Mucosa of descending colon (tissue), 3 donors: Measurements from ENCODE around the gene PICK1. TPM values are rescaled to one million over a fixed set of nuclear protein-coding genes. Genes with fewer than 3 reads are reported as not detected.

ENCODE experiments used
- ATAC-seq: fragments of 200-7000 bp; cut with Tn5 transposase; one replicate; pipeline ENCODE4 v1.9.1; 2020; ENCODE audit warnings: mild to moderate bottlenecking, moderate library complexity
- DNase-seq, 3 donors: peaks; one replicate each; pipeline ENCODE4 v3.0.0-alpha.2; 2020
- H3K36me3 ChIP-seq: fragments of 200-600 bp; one replicate; pipeline ENCODE4 v1.8.0; 2021; ENCODE audit warnings: low read depth, mild to moderate bottlenecking
- H3K4me1 ChIP-seq: fragments of 200-600 bp; one replicate; pipeline ENCODE4 v1.8.0; 2021; ENCODE audit warnings: low read depth, mild to moderate bottlenecking
- H3K4me3 ChIP-seq: fragments of 200-600 bp; one replicate; pipeline ENCODE4 v1.8.0; 2021; ENCODE audit warnings: mild to moderate bottlenecking
- H3K9me3 ChIP-seq: fragments of 200-600 bp; one replicate; pipeline ENCODE4 v1.8.0; 2021; ENCODE audit warnings: mild to moderate bottlenecking
- intact Hi-C, 2 donors: fragments of 100-400 bp; cut with DNase I in 1 of 2; cut with micrococcal nuclease in 1 of 2; formaldehyde crosslinking; loops; one replicate each; pipeline versions ENCODE4 v1.11.0 to v1.11.1; 2022; cut with DNase I, micrococcal nuclease
- total RNA-seq, 3 donors: library from RNA; stranded (reverse); fragmentation: NEBNext Ultra II Directional in 2 of 3; extraction: Animal tissue kit (Norgen Biotek cat#: 25700) in 2 of 3; gene quantifications; one replicate each; pipeline versions ENCODE4 v1.2.1 to v1.2.4, GENCODE V29; 2021 to 2023
- TF ChIP-seq, protein P1 (sequence below): fragments of 200-600 bp; IDR thresholded peaks from one replicate; pipeline ENCODE4 v1.8.0; 2022; ENCODE audit warnings: antibody characterized with exemption, mild to moderate bottlenecking
- donor health status: DM: no; HTN: no; CAD: no; lungs with moderate emphysema.
- donor health status: DM: no; HTN: no; CAD: no.
- donor health status: DM: no; HTN: yes; CAD: no.

PICK1 gene
- total RNA-seq, 3 donors from 2014 or later: 30.9 to 40.7 (median 37.9) TPM

DNA sequence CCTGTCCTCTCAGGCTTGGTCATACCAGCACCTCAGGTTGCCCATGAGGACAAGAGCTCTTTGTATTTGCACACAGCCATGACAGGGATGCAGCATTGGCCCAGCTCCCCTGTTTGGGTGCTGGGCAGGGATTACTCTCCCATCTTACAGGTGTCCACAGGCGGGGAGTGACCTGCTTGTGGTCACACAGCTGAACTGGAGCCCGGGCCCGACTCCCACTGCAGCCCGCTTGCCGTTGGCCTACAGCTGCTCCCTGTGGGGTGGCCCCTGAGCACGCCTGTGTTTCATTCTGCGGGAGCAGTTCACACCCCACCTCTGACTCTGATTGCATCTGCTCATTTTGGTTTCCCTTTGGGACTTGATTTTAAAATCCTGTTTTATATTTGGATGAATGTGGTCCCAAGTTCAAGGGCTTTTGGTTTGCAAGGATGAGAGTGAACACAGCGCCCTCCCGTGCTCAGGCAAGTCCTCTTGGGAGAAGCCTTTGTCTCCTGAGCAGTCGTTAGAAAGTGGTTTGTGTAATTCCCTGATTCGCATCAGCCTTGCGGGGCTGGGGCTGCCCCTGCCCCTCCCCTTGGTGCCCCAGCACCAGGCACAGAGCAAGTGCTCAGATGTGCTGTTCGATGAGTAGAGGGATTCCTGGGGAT lies 9.3 kb downstream of the PICK1 start:
- Histone ChIP-seq H3K4me3 (no peak overlapping the region), H3K9me3 (no peaks in the 10 kb centered on the region), H3K4me1 (no peaks in the 10 kb centered on the region), H3K36me3 (peaks cover 3% of the 10 kb centered on the region)
- no peak for DNase-seq
- intact Hi-C loops: no loop called here
- ATAC-seq: no peak
- TF ChIP-seq, protein P1, sequence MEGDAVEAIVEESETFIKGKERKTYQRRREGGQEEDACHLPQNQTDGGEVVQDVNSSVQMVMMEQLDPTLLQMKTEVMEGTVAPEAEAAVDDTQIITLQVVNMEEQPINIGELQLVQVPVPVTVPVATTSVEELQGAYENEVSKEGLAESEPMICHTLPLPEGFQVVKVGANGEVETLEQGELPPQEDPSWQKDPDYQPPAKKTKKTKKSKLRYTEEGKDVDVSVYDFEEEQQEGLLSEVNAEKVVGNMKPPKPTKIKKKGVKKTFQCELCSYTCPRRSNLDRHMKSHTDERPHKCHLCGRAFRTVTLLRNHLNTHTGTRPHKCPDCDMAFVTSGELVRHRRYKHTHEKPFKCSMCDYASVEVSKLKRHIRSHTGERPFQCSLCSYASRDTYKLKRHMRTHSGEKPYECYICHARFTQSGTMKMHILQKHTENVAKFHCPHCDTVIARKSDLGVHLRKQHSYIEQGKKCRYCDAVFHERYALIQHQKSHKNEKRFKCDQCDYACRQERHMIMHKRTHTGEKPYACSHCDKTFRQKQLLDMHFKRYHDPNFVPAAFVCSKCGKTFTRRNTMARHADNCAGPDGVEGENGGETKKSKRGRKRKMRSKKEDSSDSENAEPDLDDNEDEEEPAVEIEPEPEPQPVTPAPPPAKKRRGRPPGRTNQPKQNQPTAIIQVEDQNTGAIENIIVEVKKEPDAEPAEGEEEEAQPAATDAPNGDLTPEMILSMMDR: no peak

DNA sequence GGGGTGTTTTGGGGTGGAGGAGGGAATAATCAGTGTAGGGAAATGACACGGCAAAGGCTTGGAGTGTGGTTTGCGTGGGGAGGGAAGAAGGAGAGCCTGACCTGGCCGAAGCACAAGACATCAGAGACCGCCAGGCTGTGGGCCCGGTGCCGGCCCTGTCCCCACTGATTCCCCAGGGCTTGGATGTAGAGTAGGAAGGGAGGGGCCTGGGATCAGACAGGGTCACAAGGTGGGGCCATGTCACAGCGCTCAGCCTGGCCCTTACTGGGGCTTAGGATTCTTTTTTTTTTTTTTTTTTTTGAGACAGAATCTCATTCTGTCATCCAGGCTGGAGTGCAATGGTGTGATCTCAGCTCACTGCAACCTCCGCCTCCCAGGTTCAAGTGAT lies 9.8 kb downstream of the PICK1 start:
- ATAC-seq: no peak
- intact Hi-C loops: no loop called here
- TF ChIP-seq, protein P1: no peak
- no peak overlapping the region for H3K4me3 ChIP-seq
- H3K9me3 ChIP-seq: no peaks in the 10 kb centered on the region
- H3K4me1 ChIP-seq: no peaks in the 10 kb centered on the region
- DNase-seq: peak in 1 of 3 donors; percentile 10
- peaks cover 3% of the 10 kb centered on the region for H3K36me3 ChIP-seq

DNA sequence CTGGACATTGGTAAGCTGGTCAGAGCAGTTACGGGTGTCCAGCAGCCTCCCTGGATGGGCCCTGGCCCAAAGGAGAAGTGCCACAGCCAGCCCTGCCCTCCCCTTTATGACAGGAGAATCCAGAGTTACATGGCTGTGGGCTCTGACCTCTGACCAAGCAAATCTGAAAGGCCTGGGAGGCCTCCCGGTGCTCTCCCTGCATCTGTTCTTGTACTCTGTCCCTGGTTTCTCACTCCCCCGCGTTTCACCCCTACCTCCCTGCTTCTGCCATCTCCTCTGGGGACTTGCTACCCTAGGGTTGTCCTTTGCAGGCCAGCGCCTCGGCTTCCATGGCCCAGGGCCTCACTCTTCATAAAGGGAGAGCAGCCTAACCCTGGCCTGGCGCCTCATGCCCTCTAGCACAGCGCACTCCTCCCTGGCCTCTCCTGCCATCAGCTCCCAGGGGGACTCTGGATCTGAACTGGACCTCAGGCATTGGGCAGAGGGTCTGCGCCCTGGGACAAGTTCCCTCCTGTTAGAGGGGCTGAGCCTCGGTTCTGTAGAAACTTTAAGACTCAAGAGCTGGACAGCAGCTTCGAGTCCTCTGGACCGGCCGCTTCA lies 10.7 kb downstream of the PICK1 start:
- DNase-seq (peak in 1 of 3 donors; percentile 24), ATAC-seq (no peak)
- Histone ChIP-seq H3K4me3 (no peak overlapping the region), H3K4me1 (no peaks in the 10 kb centered on the region), H3K9me3 (no peaks in the 10 kb centered on the region), H3K36me3 (peaks cover 3% of the 10 kb centered on the region)
- TF ChIP-seq, protein P1: no peak
- intact Hi-C loops: no loop called here

DNA sequence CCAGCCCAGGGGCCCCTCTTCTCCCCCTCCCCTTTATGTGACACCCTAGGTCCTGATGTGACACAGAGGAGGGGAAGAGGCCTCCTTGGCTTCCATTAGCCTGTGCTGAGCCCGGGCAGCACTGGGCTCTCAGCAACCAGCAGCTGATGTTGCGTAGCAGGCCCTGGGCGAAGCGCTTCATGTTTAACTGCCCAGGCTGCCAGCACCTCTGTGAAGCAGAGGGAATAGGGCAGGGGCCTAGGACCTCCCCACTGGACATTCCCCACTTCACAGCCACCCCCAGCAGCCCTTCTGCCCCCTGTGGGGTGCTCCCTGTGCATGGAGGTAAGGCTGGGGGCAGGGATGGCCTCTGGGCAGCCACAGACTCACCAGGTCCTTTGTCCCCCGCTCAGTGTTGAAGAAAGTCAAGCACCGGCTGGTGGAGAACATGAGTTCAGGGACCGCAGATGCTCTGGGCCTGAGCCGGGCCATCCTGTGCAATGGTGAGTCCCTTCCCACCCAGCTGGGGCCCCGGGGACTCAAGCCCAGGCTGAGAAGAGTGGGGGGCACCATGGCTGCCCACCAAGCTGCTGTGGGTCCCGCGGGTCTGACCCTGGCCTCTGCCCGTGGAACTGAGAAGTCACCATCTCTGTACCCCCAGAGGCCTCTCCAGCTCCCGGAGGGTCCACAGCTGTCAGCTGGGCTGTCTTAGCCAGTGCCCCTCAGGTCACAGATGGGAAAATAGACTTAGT lies 11.6 kb downstream of the PICK1 start:
- ATAC-seq (no peak), DNase-seq (peak in 1 of 3 donors; percentile 24)
- intact Hi-C loops: no loop called here
- Histone ChIP-seq H3K4me3 (no peak overlapping the region), H3K4me1 (no peaks in the 10 kb centered on the region), H3K9me3 (no peaks in the 10 kb centered on the region), H3K36me3 (peaks cover 3% of the 10 kb centered on the region)
- TF ChIP-seq, protein P1: no peak

DNA sequence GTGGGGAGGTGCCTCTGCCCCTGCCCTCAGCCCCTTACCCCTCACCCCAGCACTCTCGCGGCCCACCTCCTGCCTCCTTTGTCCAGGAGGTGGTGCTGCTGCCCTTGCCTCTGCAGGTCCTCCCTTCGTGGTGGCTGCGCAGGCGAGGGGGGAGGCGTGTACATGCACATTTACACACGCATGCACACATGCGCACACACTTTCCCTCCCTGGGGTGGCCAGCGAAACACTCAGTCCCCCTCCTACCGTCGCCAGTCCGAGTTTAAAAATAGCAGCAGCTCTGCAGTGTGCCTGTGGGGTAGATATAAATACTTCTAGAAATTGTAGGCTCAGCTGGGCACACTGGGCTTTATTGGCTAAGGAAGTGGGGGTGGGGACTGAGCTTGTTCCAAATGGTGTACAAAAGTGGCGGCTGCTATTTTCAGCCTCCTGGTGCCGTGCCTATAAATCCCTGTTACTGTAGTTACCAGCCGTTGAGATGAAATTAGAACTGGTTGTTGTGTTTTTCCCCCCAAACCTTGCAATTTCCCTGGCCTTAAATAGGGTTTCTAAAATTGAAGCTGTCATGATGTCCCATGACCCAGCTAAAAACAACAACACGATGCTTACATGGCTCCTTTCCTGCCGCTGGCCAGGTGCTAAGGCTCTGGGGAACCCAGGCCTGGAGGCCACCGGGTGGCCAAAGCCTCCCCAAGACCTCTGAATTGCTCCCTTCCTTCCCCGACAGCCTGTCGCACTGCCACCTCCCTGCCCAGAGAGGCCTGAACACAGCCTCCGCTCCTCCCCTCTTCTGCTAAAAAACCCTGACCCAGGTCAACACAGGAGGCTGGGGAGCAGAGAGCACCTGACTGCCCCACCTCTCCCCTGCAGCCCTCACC lies 12.4 kb downstream of the PICK1 start:
- intact Hi-C loops: no loop called here
- H3K36me3 ChIP-seq: peaks cover 3% of the 10 kb centered on the region
- no peaks in the 10 kb centered on the region for H3K4me1 ChIP-seq
- ATAC-seq (peak; percentile 9), DNase-seq (peak in 2 of 3 donors; percentile 21 to 45)
- TF ChIP-seq, protein P1: no peak
- H3K4me3 ChIP-seq: no peak overlapping the region
- no peaks in the 10 kb centered on the region for H3K9me3 ChIP-seq
